ENCODE data around the gene MED29. TPM values are rescaled to one million over a fixed set of nuclear protein-coding genes. Genes with fewer than 3 reads are reported as not detected.

The MED29 gene
- total and polyA plus RNA-seq, 10 of the 15 experiments (the other 5 are each of a cell fraction or from before 2014, with no cell fraction given), result 3.2 to 36.6 (median 22.8) TPM

DNA sequence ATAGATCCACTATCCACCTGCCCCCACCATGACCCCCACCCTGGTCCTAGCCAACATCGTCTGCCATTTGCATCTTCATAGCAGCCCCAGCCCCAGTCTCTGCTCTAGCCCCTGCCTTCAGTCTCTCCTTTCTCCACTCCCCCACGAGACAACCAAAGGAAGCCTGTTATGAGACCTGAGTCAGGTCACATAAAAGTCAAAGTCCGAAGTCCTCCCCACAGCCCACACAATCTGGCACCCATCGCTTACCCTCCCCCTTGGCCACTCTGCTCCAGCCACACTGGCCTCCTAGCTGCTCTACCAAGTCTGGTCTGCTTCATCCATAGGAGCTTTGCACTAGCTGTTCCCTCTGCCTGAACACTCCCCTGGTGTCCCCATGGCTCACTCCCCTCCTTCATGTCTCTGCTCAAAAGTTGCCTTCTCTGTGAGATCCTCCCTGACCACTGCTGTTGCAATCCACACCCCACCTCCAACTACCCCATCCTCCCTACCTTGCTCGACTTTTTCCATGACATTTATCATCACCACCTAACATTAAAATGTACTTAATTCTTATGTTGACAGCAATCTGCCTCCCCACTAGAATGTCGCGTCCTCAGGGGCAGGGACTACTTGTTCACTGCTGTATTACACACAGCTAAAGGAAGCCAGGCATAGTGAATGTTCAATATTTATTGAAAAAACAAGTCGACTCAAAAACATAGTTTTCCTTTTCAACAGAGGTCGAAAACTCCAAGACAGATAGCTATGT is 20.1 kb downstream of the MED29 start:
- peak; percentile 4 for ATAC-seq
- RAD21 ChIA-PET (ENCODE audit: unreplicated experiment), result interaction anchor here (0.6 to 2.3 kb wide), 16 partner anchors 12 to 289 kb away, joined by 3 to 159 read pairs (median 4); partner anchors contain the start of genes EID2B, GMFG, MED29 and PAF1
- intact Hi-C loops (cut with micrococcal nuclease; ENCODE audit: unreplicated experiment), result loop anchor here (5.0 to 10.0 kb wide), 3 partner anchors 124 to 379 kb away; partner anchors contain the start of genes EID2B and FBXO27
- Histone ChIP-seq H3K9me3 (replicated peaks; ENCODE audit: control insufficient read depth, insufficient read depth, low read length) (no peaks in the 10 kb centered on the region), H3K4me1 (ENCODE audit: control insufficient read depth, insufficient read depth, low read length) (peaks cover 15% of the 10 kb centered on the region), H3K4me3 (peak overlapping the region; percentile 49; the same call in 1 of the 2 replicates), H3K9ac (ENCODE audit: control insufficient read depth, insufficient read depth, low read length) (peak overlapping the region; percentile 80), H3K27ac (ENCODE audit: control insufficient read depth, insufficient read depth) (peak overlapping the region; percentile 100), H3K4me2 (ENCODE audit: control insufficient read depth, insufficient read depth) (peak overlapping the region; percentile 77), H3K36me3 (ENCODE audit: control insufficient read depth in 2 of 2, insufficient read depth in 2 of 2, low read length in 1 of 2) (peaks cover 2 to 6% of the 10 kb centered on the region in 2 experiments; a peak in 2 of 4 replicates), H3K27me3 (replicated peaks in 1 of 2; ENCODE audit: control insufficient read depth in 2 of 2, insufficient read depth in 2 of 2, low read length in 1 of 2) (no peaks in the 10 kb centered on the region), H2AFZ (ENCODE audit: control insufficient read depth, low read depth, low read length) (no peak overlapping the region), H4K20me1 (ENCODE audit: control insufficient read depth, insufficient read depth) (no peaks in the 10 kb centered on the region), H3K79me2 (ENCODE audit: control insufficient read depth, insufficient read depth, low read length) (peaks cover 64% of the 10 kb centered on the region)
- WGBS (ENCODE audit: insufficient coverage, insufficient replicate concordance, low lambda C conversion rate, missing lambda C conversion rate), result 12% methylated on average over 9 of the region's 9 CpGs
- BruUV-seq (replicated peaks), result no TSS peak
- no peak for DNase-seq (ENCODE audit: low read depth, low spot score)
- POLR2A ChIA-PET, result interaction anchor here (1.0 to 2.3 kb wide), 8 partner anchors 8 to 76 kb away, joined by 4 to 40 read pairs (median 6); partner anchors contain the start of genes GMFG, MED29, PAF1 and RPS16
- FAIRE-seq, result no peak
- SMC1A ChIA-PET (ENCODE audit: uncharacterized antibody, unreplicated experiment), result interaction anchor here (1.0 to 2.3 kb wide), 12 partner anchors 13 to 289 kb away, joined by 3 to 146 read pairs (median 4); partner anchors contain the start of genes EID2B, MED29, PAF1 and RPS16
- in situ Hi-C loops (cut with MboI), result loop anchor here (5.0 kb wide), 1 partner anchor 289 kb away; no protein-coding TSS in a partner anchor
- CTCF ChIA-PET, result interaction anchor here (0.7 to 2.3 kb wide), 23 partner anchors 9 to 302 kb away, joined by 3 to 218 read pairs (median 4); partner anchors contain the start of genes DLL3, EID2B, GMFG and MED29
- TF ChIP-seq ZNF217 (IDR thresholded peaks at IDR 0.05), result no peak
- TF ChIP-seq RELA (IDR thresholded peaks at IDR 0.05; ENCODE audit: borderline replicate concordance, partially characterized antibody), result no peak
- TF ChIP-seq STAT3 (IDR thresholded peaks at IDR 0.05; ENCODE audit: low read depth, low read length), result no peak
- no peak for TF ChIP-seq ESRRA (IDR thresholded peaks at IDR 0.05; ENCODE audit: low read length)
- TF ChIP-seq ZNF384 (IDR thresholded peaks at IDR 0.05; ENCODE audit: borderline replicate concordance, low read depth, low read length), result no peak
- TF ChIP-seq CBX3 (IDR thresholded peaks at IDR 0.05; ENCODE audit: borderline replicate concordance, low read depth), result no peak
- no peak for TF ChIP-seq YY1 (IDR thresholded peaks at IDR 0.05; ENCODE audit: low read depth, low read length)
- no peak for TF ChIP-seq MEF2A (IDR thresholded peaks at IDR 0.05; ENCODE audit: insufficient read depth, low read depth, low read length)
- TF ChIP-seq, protein P1, sequence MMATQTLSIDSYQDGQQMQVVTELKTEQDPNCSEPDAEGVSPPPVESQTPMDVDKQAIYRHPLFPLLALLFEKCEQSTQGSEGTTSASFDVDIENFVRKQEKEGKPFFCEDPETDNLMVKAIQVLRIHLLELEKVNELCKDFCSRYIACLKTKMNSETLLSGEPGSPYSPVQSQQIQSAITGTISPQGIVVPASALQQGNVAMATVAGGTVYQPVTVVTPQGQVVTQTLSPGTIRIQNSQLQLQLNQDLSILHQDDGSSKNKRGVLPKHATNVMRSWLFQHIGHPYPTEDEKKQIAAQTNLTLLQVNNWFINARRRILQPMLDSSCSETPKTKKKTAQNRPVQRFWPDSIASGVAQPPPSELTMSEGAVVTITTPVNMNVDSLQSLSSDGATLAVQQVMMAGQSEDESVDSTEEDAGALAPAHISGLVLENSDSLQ (IDR thresholded peaks at IDR 0.05), result no peak
- TF ChIP-seq POU2F2 (IDR thresholded peaks at IDR 0.05; ENCODE audit: borderline replicate concordance, low read depth, low read length), result peak; percentile 71; the same call in 2 of the 3 replicates
- TF ChIP-seq, protein P2, sequence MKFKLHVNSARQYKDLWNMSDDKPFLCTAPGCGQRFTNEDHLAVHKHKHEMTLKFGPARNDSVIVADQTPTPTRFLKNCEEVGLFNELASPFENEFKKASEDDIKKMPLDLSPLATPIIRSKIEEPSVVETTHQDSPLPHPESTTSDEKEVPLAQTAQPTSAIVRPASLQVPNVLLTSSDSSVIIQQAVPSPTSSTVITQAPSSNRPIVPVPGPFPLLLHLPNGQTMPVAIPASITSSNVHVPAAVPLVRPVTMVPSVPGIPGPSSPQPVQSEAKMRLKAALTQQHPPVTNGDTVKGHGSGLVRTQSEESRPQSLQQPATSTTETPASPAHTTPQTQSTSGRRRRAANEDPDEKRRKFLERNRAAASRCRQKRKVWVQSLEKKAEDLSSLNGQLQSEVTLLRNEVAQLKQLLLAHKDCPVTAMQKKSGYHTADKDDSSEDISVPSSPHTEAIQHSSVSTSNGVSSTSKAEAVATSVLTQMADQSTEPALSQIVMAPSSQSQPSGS (IDR thresholded peaks at IDR 0.05; ENCODE audit: low read length), result no peak
- TF ChIP-seq RAD51 (IDR thresholded peaks at IDR 0.05), result no peak
- TF ChIP-seq ZZZ3 (IDR thresholded peaks at IDR 0.05; ENCODE audit: control insufficient read depth, insufficient read length, low read depth), result no peak
- TF ChIP-seq CBX5 (IDR thresholded peaks at IDR 0.05; ENCODE audit: low read depth), result no peak
- no peak for TF ChIP-seq RCOR1 (conservative IDR thresholded peaks at IDR 0.05; ENCODE audit: low read depth, low read length)
- TF ChIP-seq CEBPB (IDR thresholded peaks at IDR 0.05; ENCODE audit: borderline replicate concordance in 1 of 2, low read depth in 2 of 2, low read length in 2 of 2), result no peak
- TF ChIP-seq, protein P3, sequence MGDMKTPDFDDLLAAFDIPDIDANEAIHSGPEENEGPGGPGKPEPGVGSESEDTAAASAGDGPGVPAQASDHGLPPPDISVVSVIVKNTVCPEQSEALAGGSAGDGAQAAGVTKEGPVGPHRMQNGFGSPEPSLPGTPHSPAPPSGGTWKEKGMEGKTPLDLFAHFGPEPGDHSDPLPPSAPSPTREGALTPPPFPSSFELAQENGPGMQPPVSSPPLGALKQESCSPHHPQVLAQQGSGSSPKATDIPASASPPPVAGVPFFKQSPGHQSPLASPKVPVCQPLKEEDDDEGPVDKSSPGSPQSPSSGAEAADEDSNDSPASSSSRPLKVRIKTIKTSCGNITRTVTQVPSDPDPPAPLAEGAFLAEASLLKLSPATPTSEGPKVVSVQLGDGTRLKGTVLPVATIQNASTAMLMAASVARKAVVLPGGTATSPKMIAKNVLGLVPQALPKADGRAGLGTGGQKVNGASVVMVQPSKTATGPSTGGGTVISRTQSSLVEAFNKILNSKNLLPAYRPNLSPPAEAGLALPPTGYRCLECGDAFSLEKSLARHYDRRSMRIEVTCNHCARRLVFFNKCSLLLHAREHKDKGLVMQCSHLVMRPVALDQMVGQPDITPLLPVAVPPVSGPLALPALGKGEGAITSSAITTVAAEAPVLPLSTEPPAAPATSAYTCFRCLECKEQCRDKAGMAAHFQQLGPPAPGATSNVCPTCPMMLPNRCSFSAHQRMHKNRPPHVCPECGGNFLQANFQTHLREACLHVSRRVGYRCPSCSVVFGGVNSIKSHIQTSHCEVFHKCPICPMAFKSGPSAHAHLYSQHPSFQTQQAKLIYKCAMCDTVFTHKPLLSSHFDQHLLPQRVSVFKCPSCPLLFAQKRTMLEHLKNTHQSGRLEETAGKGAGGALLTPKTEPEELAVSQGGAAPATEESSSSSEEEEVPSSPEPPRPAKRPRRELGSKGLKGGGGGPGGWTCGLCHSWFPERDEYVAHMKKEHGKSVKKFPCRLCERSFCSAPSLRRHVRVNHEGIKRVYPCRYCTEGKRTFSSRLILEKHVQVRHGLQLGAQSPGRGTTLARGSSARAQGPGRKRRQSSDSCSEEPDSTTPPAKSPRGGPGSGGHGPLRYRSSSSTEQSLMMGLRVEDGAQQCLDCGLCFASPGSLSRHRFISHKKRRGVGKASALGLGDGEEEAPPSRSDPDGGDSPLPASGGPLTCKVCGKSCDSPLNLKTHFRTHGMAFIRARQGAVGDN (IDR thresholded peaks at IDR 0.05), result peak; percentile 64; the same call in 1 of the 2 replicates

All from GM12878 (cell line).